Left colon (tissue), 2 donors: ENCODE results near the gene ODF2. TPM values are rescaled to one million over a fixed set of nuclear protein-coding genes. Genes with fewer than 3 reads are reported as not detected.
"Not testable (repeated sequence)": the region's sequence is repeated elsewhere in the genome, so short reads cannot be mapped to it uniquely, and the experiment has no call there.

Experiments used
- ATAC-seq: fragments of 200-7000 bp; cut with Tn5 transposase; one replicate; pipeline ENCODE4 v1.9.1; 2020; ENCODE audit warnings: mild to moderate bottlenecking, moderate library complexity
- DNase-seq, 2 donors: peaks; one replicate each; pipeline ENCODE4 v3.0.0-alpha.2; 2020
- intact Hi-C, 2 donors: fragments of 100-400 bp; cut with DNase I in 1 of 2; cut with micrococcal nuclease in 1 of 2; formaldehyde crosslinking; loops; one replicate each; pipeline versions ENCODE4 v1.11.2 to v1.14.0; 2022; cut with DNase I, micrococcal nuclease
- total RNA-seq, 2 donors: library from RNA; stranded (reverse); fragmentation: NEBNext Ultra II Directional; extraction: Animal tissue kit (Norgen Biotek cat#: 25700); gene quantifications; one replicate each; pipeline ENCODE4 v1.2.1, GENCODE V29; 2021
- donor health status: DM: no; HTN: no; CAD: no.
- donor health status: DM: yes; HTN: yes; CAD: no.

ODF2 gene
- total RNA-seq, 2 donors from 2014 or later, result 13.8 to 16.5 TPM

DNA sequence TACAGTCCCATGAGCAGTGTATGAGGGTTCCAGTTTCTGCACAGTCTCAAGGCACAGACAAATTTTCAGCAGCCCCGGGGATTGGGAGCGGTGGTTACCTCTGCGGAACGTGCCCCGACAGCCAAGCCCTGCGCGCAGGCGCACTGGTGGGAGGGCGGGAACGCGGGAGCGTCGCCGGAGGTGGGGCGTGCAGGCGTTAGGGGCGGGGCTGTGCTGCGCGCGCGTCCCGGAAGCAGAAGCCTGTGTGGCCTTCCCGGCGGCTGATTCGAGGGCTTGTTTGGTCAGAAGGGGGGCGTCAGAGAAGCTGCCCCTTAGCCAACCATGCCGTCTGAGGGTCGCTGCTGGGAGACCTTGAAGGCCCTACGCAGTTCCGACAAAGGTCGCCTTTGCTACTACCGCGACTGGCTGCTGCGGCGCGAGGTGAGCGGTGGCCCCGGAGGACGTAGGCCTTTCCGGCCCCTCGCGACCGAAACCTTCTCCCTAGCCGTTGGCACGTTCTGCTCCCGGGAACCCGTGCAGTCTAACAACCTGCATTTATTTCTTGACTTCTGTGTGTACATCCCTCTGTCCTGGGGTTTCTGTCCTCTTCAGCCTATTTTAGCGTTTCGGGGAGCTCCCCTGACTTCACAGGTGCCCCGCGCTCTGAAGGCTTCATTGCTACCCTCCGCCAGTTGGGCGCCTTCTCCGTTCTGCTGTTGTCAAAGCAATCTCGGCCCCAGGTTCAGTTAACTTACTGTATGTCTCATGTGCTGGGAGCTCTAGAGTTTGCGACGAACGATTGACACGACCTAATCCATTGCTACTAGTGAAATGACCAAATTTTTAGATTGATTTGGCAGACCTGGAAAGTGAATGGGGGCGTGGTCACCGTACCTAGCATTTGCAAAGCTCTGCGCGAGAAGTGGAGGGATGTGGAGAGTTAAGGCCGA lies 48.9 kb downstream of the ODF2 start, which contains the start of gene GLE1:
Gene GLE1, plus strand, starts transcription at position 235 of the 929 bp plus-strand sequence. Its CDS starts 87 bp downstream, at position 322.
- intact Hi-C loops, result no loop called here
- peak; percentile 97 for ATAC-seq

DNA sequence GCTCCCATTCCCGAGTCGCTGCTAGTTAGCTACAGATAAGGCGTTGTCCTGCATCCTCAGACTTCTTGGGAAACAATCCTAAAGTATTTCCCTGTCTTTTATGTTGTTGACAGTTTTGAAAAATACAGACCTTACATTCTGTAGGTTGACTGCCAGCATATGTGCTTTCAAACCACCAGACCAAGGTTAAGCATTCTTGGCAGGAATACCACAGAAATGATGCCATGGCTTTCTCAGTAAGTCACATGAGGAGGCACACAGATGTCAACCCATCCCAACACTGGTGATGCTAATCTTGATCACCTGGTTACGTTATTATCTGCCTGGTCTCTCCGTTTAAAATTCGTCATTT lies 49.6 kb downstream of the ODF2 start:
- ATAC-seq (no peak), DNase-seq (no peak)
- intact Hi-C loops, result no loop called here

More for the DNA sequence above, 48.9 kb downstream of the ODF2 start, which contains the start of gene GLE1:
- peak; percentile 92 to 98 for DNase-seq

GRCh38 chr9:128505906-128506305 lies 50.1 kb downstream of the ODF2 start:
- ATAC-seq, intact Hi-C loops, DNase-seq: not testable (repeated sequence)

DNA sequence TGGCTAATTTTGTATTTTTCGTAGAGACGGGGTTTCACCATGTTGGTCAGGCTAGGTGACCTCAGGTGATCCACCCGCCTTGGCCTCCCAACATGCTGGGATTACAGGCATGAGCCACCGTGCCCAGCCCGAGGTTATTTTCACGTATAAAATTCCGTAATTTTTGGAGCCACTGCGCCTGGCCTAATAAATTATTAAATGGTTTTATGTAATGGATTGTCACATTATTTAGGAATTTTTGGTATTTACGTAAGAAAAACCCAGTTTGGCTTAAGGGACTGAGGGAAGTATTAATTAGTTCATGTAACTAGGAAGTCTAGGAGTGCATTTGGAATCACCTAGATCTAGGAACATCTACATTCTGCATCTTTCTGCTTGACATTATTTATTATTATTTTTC lies 57.0 kb downstream of the ODF2 start:
- ATAC-seq, result no peak
- no peak for DNase-seq
- intact Hi-C loops, result no loop called here

GRCh38 chr9:128521956-128522355 lies 66.2 kb downstream of the ODF2 start:
- DNase-seq (no peak), ATAC-seq (no peak)
- intact Hi-C loops, result no loop called here

DNA sequence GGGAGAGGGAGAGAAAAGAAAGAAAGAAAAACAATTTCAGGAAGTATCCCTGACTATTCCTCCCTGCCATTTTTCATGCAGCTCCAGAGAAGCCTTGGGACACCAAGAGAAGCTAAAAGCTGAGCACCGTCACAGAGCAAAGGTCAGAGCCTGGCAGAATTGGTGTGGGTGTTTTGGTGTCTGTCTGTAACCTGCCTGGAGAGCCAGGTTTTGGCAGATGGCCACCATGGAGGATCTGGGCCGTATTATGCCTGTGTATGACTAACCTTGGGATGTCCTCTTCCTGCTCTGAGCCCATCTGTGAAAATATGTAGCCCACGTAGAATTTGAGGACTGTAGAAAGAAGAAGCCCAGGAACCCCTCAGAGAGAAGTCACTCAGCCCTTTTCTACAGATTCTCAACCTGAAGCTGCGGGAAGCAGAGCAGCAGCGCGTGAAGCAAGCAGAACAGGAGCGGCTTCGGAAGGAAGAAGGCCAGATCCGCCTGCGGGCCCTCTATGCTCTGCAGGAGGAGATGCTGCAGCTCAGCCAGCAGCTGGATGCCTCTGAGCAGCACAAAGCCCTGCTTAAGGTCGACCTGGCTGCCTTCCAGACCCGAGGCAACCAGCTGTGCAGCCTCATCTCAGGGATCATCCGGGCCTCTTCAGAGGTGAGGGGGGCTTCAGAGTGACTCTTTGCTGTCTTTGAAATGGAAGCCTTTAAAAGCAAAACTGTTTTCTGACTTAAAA lies 67.6 kb downstream of the ODF2 start:
- intact Hi-C loops, result no loop called here
- peak in 1 of 2 donors; percentile 13 for DNase-seq
- no peak for ATAC-seq

DNA sequence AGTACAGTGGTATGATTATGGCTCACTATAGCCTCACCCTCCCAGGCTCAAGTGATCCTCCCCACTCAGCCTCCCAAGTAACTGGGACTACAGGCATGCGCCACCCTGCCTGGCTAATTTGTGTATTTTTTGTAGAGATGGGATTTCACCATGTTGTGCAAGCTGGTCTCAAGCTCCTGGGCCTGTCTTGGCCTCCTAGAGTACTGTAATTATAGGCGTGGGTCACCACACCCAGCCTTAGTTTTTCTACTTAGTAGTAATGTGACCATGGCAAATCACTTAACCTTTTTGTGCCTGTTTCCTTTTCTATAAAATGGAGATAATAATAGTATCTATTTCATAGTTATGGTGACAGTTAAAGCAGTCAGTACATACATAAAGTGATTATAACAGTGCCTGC lies 70.9 kb downstream of the ODF2 start:
- intact Hi-C loops, result no loop called here
- ATAC-seq, result peak; percentile 88
- DNase-seq, result no peak

GRCh38 chr9:128528445-128529160 lies 72.8 kb downstream of the ODF2 start:
- DNase-seq (no peak), ATAC-seq (no peak)
- intact Hi-C loops, result no loop called here

DNA sequence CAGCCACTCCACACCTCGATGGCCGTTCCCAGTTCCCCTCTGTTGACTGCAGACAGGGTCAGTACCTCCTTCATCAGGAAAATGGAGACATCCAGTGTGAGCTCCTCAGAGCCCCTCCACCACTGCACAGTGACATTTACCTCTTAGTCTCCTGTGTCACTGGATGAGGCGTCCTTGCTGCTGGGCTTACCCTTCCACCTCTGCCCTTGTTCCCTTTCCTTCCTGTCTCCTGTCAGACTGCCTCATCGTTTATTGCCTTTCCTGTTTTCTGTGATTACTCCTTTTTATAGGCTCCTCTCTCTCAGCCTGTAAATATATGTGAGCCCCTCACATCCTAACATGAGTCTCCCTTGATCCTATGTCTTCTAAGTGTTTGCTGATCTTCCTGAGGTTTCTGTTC lies 73.4 kb downstream of the ODF2 start:
- ATAC-seq (no peak), DNase-seq (no peak)
- intact Hi-C loops, result no loop called here

DNA sequence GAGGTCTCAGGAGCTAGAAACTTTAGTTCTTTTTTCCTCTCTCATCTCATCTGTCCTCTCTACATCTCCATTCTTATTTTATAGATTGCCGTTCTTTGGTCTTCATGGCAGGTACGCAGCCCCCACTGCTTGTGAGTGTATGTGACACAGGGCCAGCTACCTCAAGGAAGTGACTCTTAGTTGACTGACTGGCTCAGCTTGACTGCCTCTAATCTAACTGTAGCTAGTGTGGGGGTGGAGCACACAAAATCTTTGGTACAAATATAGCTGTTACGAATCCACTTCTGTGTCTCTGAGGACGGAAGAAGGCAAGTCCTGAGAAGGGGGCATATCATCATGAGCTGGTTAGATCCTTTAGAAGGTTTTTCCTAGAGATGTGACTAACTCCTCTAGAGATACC lies 76.8 kb downstream of the ODF2 start:
- DNase-seq, result no peak
- intact Hi-C loops, result no loop called here
- no peak for ATAC-seq

- intact Hi-C loops, result no loop called here
- ATAC-seq (no peak), DNase-seq (no peak)
These were observed 85.0 kb downstream of the ODF2 start for GRCh38 chr9:128540634-128541360.

- intact Hi-C loops, result no loop called here
- no peak for ATAC-seq
- DNase-seq, result no peak
These were observed 90.7 kb downstream of the ODF2 start for GRCh38 chr9:128546504-128546903.

GRCh38 chr9:128548876-128549275 lies 93.1 kb downstream of the ODF2 start:
- intact Hi-C loops, result no loop called here
- ATAC-seq (no peak), DNase-seq (no peak)

DNA sequence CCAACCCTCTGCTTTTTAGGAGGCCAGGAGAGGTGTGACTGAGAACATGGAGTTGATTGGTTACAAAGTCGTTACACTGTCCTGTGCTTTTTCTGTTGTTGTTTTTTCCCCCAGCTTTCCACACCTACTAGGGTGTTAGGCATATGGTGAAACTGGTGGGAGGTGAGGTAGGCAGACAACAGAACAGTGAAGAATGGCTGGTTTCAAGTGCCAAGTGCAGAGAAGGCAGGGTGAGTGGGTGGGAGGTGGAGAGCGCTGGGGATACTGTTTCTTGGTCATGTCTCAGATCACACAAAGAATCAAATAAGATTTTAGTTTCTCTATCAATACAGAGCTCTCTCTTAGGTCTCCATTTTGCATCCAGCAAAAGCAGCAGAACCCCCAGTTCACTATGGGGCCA lies 94.4 kb downstream of the ODF2 start:
- intact Hi-C loops, result no loop called here
- DNase-seq (no peak), ATAC-seq (no peak)

Other genes starting within 250 kb of the ODF2 start
- gene GOLGA2, start 180.0 kb upstream of the ODF2 start, total RNA-seq, result 100 to 1,000 TPM in 1 of 2 donors, 10 to 100 TPM in 1; 83.6 to 104 TPM
- gene SWI5, start 179.7 kb upstream of the ODF2 start, total RNA-seq, result 10 to 100 TPM; 11.0 to 13.2 TPM
- gene TRUB2, start 133.6 kb upstream of the ODF2 start, total RNA-seq, result 10 to 100 TPM; 22.5 to 28.7 TPM
- 10 to 100 TPM; 51.1 to 64.4 TPM for gene COQ4, start 133.2 kb upstream of the ODF2 start, total RNA-seq
- 10 to 100 TPM; 46.0 to 58.2 TPM for gene SLC27A4, start 115.5 kb upstream of the ODF2 start, total RNA-seq
- 10 to 100 TPM; 50.9 to 69.3 TPM for gene URM1, start 84.6 kb upstream of the ODF2 start, total RNA-seq
- 1 to 10 TPM; 2.9 to 9.2 TPM for gene CERCAM, start 35.1 kb upstream of the ODF2 start, total RNA-seq
- gene GLE1, start 48.7 kb downstream of the ODF2 start, total RNA-seq, result 10 to 100 TPM; 26.6 to 34.5 TPM
- 100 to 1,000 TPM; 248 to 277 TPM for gene SPTAN1, start 96.6 kb downstream of the ODF2 start, total RNA-seq
- 10 to 100 TPM; 34.8 to 51.5 TPM for gene DYNC2I2, start 200.8 kb downstream of the ODF2 start, total RNA-seq
- gene SET, start 233.2 kb downstream of the ODF2 start, total RNA-seq, result 100 to 1,000 TPM; 153 to 193 TPM
- gene PKN3, start 246.5 kb downstream of the ODF2 start, total RNA-seq, result 1 to 10 TPM; 4.2 to 5.4 TPM